Measurements from ENCODE around the gene FAM120B.
"Not testable (repeated sequence)": the region's sequence is repeated elsewhere in the genome, so short reads cannot be mapped to it uniquely, and the experiment has no call there.

FAM120B gene

GRCh38 chr6:170306324-170307079 is at the start of gene FAM120B:
TSS of gene FAM120B (plus strand) at chr6:170306758. CDS start at chr6:170317391, 10,633 bp downstream.
- DNase-seq (ENCODE audit: low spot score) = peak; percentile 96

- no peak for DNase-seq (ENCODE audit: low spot score)
Observed at GRCh38 chr6:170257376-170257775, 49.2 kb upstream of the FAM120B start.

GRCh38 chr6:170258407-170258806 is 48.2 kb upstream of the FAM120B start:
- DNase-seq (ENCODE audit: low spot score) = no peak

GRCh38 chr6:170259278-170259677 is 47.3 kb upstream of the FAM120B start:
- DNase-seq (ENCODE audit: low spot score) = no peak

- DNase-seq (ENCODE audit: low spot score) = no peak
Observed at GRCh38 chr6:170260686-170261085, 45.9 kb upstream of the FAM120B start.

- DNase-seq (ENCODE audit: low spot score) = no peak
Observed at GRCh38 chr6:170261643-170262488, 44.7 kb upstream of the FAM120B start.

- peak; percentile 79 for DNase-seq (ENCODE audit: low spot score)
Observed at GRCh38 chr6:170262489-170263088, 44.0 kb upstream of the FAM120B start.

GRCh38 chr6:170263410-170263809 is 43.1 kb upstream of the FAM120B start:
- DNase-seq (ENCODE audit: low spot score) = no peak

GRCh38 chr6:170264086-170264485 is 42.5 kb upstream of the FAM120B start:
- no peak for DNase-seq (ENCODE audit: low spot score)

- not testable (repeated sequence) for DNase-seq (ENCODE audit: low spot score)
Observed at GRCh38 chr6:170264644-170265043, 41.9 kb upstream of the FAM120B start.

- DNase-seq (ENCODE audit: low spot score) = peak; percentile 86
Observed at GRCh38 chr6:170265655-170266054, 40.9 kb upstream of the FAM120B start.

- peak; percentile 93 for DNase-seq (ENCODE audit: low spot score)
Observed at GRCh38 chr6:170266061-170266825, 40.3 kb upstream of the FAM120B start.

- no peak for DNase-seq (ENCODE audit: low spot score)
Observed at GRCh38 chr6:170267688-170268087, 38.9 kb upstream of the FAM120B start.

- DNase-seq (ENCODE audit: low spot score) = no peak
Observed at GRCh38 chr6:170268216-170269129, 38.1 kb upstream of the FAM120B start.

GRCh38 chr6:170269151-170269845 is 37.3 kb upstream of the FAM120B start:
- DNase-seq (ENCODE audit: low spot score) = no peak

GRCh38 chr6:170269846-170270541 is 36.6 kb upstream of the FAM120B start:
- no peak for DNase-seq (ENCODE audit: low spot score)

- DNase-seq (ENCODE audit: low spot score) = no peak
Observed at GRCh38 chr6:170270984-170271593, 35.5 kb upstream of the FAM120B start.

- DNase-seq (ENCODE audit: low spot score) = no peak
Observed at GRCh38 chr6:170271771-170272314, 34.7 kb upstream of the FAM120B start.

Data from pons (tissue), 1 donor.